Measurements from ENCODE around the gene PRAMEF18.
"Not testable (repeated sequence)": the region's sequence is repeated elsewhere in the genome, so short reads cannot be mapped to it uniquely, and the experiment has no call there.

Gene PRAMEF18

GRCh38 chr1:13231061-13231750, 5.3 kb upstream of the PRAMEF18 start:
- H3K9ac ChIP-seq (ENCODE audit: low read length); H3K9me3 ChIP-seq (ENCODE audit: control insufficient read depth, low read length); H3K4me1 ChIP-seq (ENCODE audit: control insufficient read depth, insufficient read depth, low read length); H3K27me3 ChIP-seq (replicated peaks; ENCODE audit: control insufficient read depth, insufficient read depth, low read length); H3K4me3 ChIP-seq (ENCODE audit: low read length); H3K36me3 ChIP-seq (ENCODE audit: control insufficient read depth, insufficient read depth, low read length, severe bottlenecking); DNase-seq (ENCODE audit: low read depth): not testable (repeated sequence)

GRCh38 chr1:13230601-13231000, 4.6 kb upstream of the PRAMEF18 start:
- H3K27me3 ChIP-seq (replicated peaks; ENCODE audit: control insufficient read depth, insufficient read depth, low read length); H3K4me1 ChIP-seq (ENCODE audit: control insufficient read depth, insufficient read depth, low read length); H3K9me3 ChIP-seq (ENCODE audit: control insufficient read depth, low read length); DNase-seq (ENCODE audit: low read depth); H3K4me3 ChIP-seq (ENCODE audit: low read length); H3K36me3 ChIP-seq (ENCODE audit: control insufficient read depth, insufficient read depth, low read length, severe bottlenecking); H3K9ac ChIP-seq (ENCODE audit: low read length): not testable (repeated sequence)

GRCh38 chr1:13230096-13230495, 4.1 kb upstream of the PRAMEF18 start:
- H3K36me3 ChIP-seq (ENCODE audit: control insufficient read depth, insufficient read depth, low read length, severe bottlenecking); H3K4me1 ChIP-seq (ENCODE audit: control insufficient read depth, insufficient read depth, low read length); H3K9me3 ChIP-seq (ENCODE audit: control insufficient read depth, low read length); H3K9ac ChIP-seq (ENCODE audit: low read length); H3K27me3 ChIP-seq (replicated peaks; ENCODE audit: control insufficient read depth, insufficient read depth, low read length); H3K4me3 ChIP-seq (ENCODE audit: low read length); DNase-seq (ENCODE audit: low read depth): not testable (repeated sequence)

- Histone ChIP-seq H3K9me3 (ENCODE audit: control insufficient read depth, low read length) (no peaks in the 10 kb centered on the region), H3K36me3 (ENCODE audit: control insufficient read depth, insufficient read depth, low read length, severe bottlenecking) (no peaks in the 10 kb centered on the region), H3K4me3 (ENCODE audit: low read length) (no peak overlapping the region), H3K9ac (ENCODE audit: low read length) (no peak overlapping the region), H3K4me1 (ENCODE audit: control insufficient read depth, insufficient read depth, low read length) (no peaks in the 10 kb centered on the region), H3K27me3 (replicated peaks; ENCODE audit: control insufficient read depth, insufficient read depth, low read length) (peaks cover 6% of the 10 kb centered on the region)
- DNase-seq (ENCODE audit: low read depth): no peak
Observed at GRCh38 chr1:13228343-13228781, 2.4 kb upstream of the PRAMEF18 start.

GRCh38 chr1:13227271-13228055, 1.5 kb upstream of the PRAMEF18 start:
- not testable (repeated sequence) for H3K4me1 ChIP-seq (ENCODE audit: control insufficient read depth, insufficient read depth, low read length); H3K9ac ChIP-seq (ENCODE audit: low read length); DNase-seq (ENCODE audit: low read depth); H3K4me3 ChIP-seq (ENCODE audit: low read length); H3K27me3 ChIP-seq (replicated peaks; ENCODE audit: control insufficient read depth, insufficient read depth, low read length); H3K36me3 ChIP-seq (ENCODE audit: control insufficient read depth, insufficient read depth, low read length, severe bottlenecking); H3K9me3 ChIP-seq (ENCODE audit: control insufficient read depth, low read length)

- no peaks in the 10 kb centered on the region for H3K4me1 ChIP-seq (ENCODE audit: control insufficient read depth, insufficient read depth, low read length)
- H3K4me3 ChIP-seq (ENCODE audit: low read length): no peak overlapping the region
- no peak overlapping the region for H3K9ac ChIP-seq (ENCODE audit: low read length)
- peaks cover 6% of the 10 kb centered on the region for H3K27me3 ChIP-seq (replicated peaks; ENCODE audit: control insufficient read depth, insufficient read depth, low read length)
- no peaks in the 10 kb centered on the region for H3K36me3 ChIP-seq (ENCODE audit: control insufficient read depth, insufficient read depth, low read length, severe bottlenecking)
- DNase-seq (ENCODE audit: low read depth): no peak
- H3K9me3 ChIP-seq (ENCODE audit: control insufficient read depth, low read length): no peaks in the 10 kb centered on the region
Observed at GRCh38 chr1:13224480-13225060, 1.4 kb downstream of the PRAMEF18 start.

- not testable (repeated sequence) for H3K4me1 ChIP-seq (ENCODE audit: control insufficient read depth, insufficient read depth, low read length); H3K9me3 ChIP-seq (ENCODE audit: control insufficient read depth, low read length); H3K4me3 ChIP-seq (ENCODE audit: low read length); H3K27me3 ChIP-seq (replicated peaks; ENCODE audit: control insufficient read depth, insufficient read depth, low read length); H3K36me3 ChIP-seq (ENCODE audit: control insufficient read depth, insufficient read depth, low read length, severe bottlenecking); H3K9ac ChIP-seq (ENCODE audit: low read length); DNase-seq (ENCODE audit: low read depth)
Observed at GRCh38 chr1:13222788-13223187, 3.2 kb downstream of the PRAMEF18 start.

GRCh38 chr1:13219203-13219602, 6.8 kb downstream of the PRAMEF18 start:
- not testable (repeated sequence) for H3K36me3 ChIP-seq (ENCODE audit: control insufficient read depth, insufficient read depth, low read length, severe bottlenecking); H3K27me3 ChIP-seq (replicated peaks; ENCODE audit: control insufficient read depth, insufficient read depth, low read length); H3K9me3 ChIP-seq (ENCODE audit: control insufficient read depth, low read length); H3K9ac ChIP-seq (ENCODE audit: low read length); H3K4me1 ChIP-seq (ENCODE audit: control insufficient read depth, insufficient read depth, low read length); DNase-seq (ENCODE audit: low read depth); H3K4me3 ChIP-seq (ENCODE audit: low read length)

- DNase-seq (ENCODE audit: low read depth); H3K27me3 ChIP-seq (replicated peaks; ENCODE audit: control insufficient read depth, insufficient read depth, low read length): not testable (repeated sequence)
Observed at GRCh38 chr1:13216619-13217018, 9.3 kb downstream of the PRAMEF18 start.

GRCh38 chr1:13208712-13209111, 17.2 kb downstream of the PRAMEF18 start:
- not testable (repeated sequence) for H3K4me3 ChIP-seq (ENCODE audit: low read length); H3K36me3 ChIP-seq (ENCODE audit: control insufficient read depth, insufficient read depth, low read length, severe bottlenecking); H3K27me3 ChIP-seq (replicated peaks; ENCODE audit: control insufficient read depth, insufficient read depth, low read length); H3K4me1 ChIP-seq (ENCODE audit: control insufficient read depth, insufficient read depth, low read length); H3K9me3 ChIP-seq (ENCODE audit: control insufficient read depth, low read length); DNase-seq (ENCODE audit: low read depth); H3K9ac ChIP-seq (ENCODE audit: low read length)

More at GRCh38 chr1:13216619-13217018, 9.3 kb downstream of the PRAMEF18 start:
- H3K4me3 ChIP-seq (ENCODE audit: low read length); H3K9ac ChIP-seq (ENCODE audit: low read length); H3K4me1 ChIP-seq (ENCODE audit: control insufficient read depth, insufficient read depth, low read length); H3K9me3 ChIP-seq (ENCODE audit: control insufficient read depth, low read length); H3K36me3 ChIP-seq (ENCODE audit: control insufficient read depth, insufficient read depth, low read length, severe bottlenecking): not testable (repeated sequence)

GRCh38 chr1:13201309-13201708, 24.6 kb downstream of the PRAMEF18 start, which contains the start of gene PRAMEF13:
PRAMEF13 (minus strand) TSS chr1:13201409; CDS start chr1:13199589, 1,820 bp downstream.
- H3K4me1 ChIP-seq (ENCODE audit: control insufficient read depth, insufficient read depth, low read length); H3K9ac ChIP-seq (ENCODE audit: low read length); H3K36me3 ChIP-seq (ENCODE audit: control insufficient read depth, insufficient read depth, low read length, severe bottlenecking); DNase-seq (ENCODE audit: low read depth); H3K27me3 ChIP-seq (replicated peaks; ENCODE audit: control insufficient read depth, insufficient read depth, low read length); H3K4me3 ChIP-seq (ENCODE audit: low read length); H3K9me3 ChIP-seq (ENCODE audit: control insufficient read depth, low read length): not testable (repeated sequence)

Measured in adipocyte (in vitro differentiated cells).